ENCODE results near the gene CROCC2.

The CROCC2 gene

DNA sequence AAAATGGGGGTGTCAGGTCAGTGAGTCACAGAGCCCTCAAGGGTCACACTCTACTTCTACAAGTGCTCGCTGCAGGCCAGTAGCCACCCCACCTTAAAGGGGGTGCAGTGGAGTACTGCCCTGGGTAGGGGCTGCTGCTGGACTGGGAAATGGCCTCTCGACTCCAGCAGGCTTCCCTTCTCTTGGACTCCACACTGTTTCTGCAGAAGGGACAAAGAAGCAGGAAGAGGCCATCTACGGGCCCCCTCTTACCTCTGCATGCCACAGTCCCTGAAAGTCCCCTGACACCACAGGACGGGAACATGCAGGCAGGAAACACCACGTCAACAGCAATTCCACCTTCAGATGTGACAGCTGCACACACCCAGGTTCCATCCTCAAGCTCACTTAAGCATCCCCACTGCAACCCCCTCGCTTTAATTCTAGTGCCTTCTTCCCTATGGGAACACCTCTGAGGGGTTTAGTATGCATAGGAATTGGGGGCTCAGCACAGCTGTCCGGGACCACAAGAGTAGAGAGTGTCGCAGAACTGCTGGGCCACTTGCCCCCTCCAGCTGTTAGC, 114.6 kb downstream of the CROCC2 start:
- no peak for DNase-seq

DNA sequence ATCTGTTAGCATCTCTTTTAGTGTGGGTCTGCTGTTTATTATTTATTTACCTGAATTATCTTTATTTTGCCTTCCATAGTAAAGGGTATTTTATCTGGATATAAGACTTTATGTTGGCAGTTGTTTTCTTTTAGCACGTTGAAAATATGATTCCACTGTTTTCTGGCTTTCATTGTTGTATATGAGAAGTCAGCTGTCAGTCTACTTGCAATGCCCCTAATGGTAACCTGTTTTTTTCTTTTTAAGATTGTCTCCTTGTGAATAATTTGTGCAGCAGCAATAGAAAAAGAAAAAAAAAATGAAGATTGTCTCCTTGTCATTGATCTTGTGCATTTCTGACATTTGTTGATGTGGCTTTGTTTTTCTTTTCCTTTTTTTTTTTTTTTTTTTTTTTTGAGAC, 119.5 kb downstream of the CROCC2 start:
- no peak for DNase-seq

DNA sequence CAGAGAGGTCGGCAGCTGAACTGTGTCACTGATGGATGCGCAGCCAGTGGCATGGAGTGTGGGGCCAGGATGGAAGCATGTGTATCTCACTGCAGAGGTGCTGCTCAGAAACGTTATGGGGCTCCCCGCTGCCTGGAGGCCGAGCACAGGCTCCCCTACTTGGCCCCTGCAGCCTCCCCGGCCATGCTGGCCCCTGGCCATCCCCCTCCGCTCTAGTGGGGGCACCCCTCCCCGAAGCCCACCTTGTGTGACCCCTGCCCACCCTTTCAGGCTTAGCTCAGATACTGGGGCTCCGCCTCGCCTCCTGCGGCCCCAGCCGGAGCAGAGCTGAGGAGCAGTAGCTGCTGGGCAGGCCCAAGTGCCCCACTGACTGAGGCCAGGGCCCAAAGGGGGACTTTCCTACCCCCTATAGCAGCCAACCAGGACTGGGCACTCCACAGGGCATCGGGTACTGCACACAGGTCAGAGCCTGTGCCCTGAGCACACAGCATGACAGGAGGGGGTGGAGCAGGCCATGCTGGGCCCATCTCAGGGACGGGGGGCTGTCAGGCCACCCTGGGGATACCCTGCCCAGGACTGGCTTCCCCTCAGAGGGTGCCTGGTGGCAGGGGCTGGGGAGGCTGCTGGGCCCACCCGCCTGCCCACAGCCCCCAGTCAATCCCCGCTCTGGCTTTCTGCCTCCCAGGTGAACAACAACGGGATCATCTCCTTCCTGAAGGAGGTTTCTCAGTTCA, 123.6 kb downstream of the CROCC2 start:
- no peak for DNase-seq

DNA sequence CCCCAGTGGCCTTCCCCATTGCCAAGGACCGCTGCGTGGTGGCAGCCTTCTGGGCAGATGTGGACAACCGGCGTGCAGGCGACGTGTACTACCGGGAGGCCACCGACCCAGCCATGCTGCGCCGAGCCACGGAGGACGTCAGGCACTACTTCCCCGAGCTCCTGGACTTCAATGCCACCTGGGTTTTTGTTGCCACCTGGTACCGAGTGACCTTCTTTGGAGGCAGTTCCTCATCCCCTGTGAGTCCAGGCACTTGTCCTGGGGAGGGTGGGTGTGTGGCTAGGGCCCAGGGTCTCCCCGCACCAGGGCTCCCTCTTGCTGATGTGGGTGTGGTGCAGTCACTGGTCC, 124.2 kb downstream of the CROCC2 start:
- no peak for DNase-seq

DNA sequence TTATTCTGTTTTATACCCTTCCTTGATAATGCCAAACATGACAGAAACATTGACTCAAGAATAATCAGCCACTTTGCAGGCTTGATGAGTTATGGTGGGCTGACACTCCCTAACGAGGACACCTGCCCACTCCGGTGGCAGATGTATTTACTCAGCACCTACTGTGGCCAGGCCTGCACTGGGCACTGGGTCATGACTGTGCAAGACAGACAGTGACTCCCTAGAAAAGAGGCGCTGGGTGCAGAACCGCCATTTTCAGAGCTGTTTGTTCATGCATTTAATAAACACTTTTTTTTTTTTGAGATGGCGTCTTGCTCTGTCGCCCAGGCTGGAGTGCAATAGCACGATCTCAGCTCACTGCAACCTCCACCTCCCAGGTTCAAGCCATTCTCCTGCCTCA, 124.7 kb downstream of the CROCC2 start:
- no peak for DNase-seq

DNA sequence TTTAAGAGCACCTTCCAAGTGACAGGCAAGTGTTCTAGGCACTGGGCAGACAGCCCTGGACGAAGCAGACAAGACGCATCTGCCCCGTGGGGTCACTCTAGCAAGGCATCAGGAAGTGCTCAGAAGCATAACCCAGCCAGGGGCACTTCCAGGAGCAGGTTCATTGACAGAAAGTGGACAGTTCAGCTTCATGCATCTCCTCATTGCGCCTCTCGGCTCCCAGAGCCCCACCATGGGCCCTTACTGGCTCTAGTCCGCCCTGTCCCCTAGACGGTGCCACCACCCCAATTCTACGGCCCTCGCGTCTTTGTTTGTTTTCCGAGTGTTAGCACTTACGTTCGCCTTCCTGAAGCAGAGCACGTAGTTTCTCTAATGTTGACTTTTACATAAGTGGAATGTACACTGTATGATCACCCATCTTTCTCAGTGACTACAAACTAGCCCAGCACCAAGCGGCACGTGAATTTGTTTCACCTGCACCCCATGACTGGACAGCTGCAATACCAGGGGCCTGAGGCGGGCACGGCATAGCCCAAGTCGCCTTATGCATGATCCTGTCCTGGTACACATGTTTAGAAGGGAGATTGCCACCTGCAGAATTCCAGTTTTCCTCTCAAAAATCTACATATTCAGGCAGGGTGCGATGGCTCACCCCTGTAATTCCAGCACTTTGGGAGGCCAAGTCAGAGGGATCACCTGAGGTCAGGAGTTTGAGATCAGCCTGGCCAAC, 125.5 kb downstream of the CROCC2 start:
- no peak for DNase-seq

DNA sequence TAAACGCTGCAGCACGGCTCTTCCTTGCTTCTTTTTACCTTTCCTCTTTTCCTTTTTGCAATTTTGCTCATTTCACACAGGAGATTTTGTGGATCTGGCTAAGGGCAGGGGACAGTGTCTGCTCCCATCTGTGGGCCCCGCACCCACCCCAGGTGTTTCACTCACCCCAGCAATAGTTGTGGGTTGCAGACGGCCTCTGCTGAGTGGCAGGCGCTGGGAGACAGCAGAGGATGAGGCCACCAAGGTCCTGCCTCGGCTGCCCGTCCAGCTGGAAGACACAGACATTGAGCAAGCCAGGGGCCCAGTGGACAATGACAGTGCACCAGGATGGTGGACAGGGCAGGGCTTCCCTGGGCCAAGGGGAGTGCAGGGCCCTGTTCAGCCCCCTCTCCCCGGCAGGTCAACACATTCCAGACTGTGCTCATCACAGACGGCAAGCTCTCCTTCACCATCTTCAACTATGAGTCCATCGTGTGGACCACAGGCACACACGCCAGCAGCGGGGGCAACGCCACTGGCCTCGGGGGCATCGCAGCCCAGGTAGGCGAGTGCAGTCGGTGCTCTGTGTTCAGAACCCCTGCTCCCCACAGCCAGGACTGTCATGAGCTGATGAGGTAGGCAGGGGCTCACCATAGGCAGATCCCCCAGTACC, 127.3 kb downstream of the CROCC2 start:
- no peak for DNase-seq

DNA sequence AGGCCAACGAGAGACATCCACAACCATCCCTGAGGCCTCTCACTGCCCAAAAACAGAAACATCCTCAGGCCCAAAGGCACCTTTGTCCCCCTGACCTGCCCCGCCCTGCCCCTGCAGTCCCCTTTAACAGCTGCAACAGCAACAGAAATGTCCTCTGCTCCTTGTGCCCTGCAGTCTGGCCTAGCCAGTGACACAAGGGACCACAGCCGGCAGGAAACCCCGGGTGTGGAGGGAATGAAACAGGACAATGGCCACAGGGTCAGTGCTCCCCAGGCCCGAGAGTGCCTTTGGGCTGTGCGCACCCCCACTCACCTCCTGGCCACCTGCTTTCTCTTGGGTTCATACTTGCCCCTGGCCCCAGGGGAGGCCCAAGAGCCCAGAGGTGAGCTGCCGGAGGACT, 127.9 kb downstream of the CROCC2 start:
- DNase-seq, result no peak

DNA sequence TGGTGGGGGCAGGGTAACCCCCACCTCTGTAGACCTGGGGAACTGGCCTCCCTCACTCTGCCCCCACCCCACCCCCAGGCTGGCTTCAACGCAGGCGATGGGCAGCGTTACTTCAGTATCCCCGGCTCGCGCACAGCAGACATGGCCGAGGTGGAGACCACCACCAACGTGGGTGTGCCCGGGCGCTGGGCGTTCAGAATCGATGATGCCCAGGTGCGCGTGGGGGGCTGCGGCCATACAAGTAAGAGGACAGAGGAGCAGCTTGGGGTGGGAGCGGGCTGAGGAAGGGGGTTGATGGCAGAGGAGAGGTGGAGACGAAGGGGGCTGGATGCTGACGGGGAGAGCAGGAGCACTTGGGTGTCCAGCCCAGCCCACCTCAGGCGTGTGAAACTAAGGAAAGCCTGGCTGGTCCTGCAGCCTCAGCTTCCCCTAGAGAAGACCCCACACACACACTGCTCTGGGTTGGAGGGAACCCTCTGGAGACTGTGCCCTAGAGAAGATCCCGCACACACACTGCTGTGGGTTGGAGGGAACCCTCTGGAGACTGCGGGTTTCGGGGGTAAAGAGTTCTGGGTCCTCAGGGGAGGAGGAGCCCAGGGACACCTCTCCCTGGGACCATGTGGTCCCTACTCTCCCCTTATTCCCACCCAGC, 128.5 kb downstream of the CROCC2 start:
- no peak for DNase-seq

DNA sequence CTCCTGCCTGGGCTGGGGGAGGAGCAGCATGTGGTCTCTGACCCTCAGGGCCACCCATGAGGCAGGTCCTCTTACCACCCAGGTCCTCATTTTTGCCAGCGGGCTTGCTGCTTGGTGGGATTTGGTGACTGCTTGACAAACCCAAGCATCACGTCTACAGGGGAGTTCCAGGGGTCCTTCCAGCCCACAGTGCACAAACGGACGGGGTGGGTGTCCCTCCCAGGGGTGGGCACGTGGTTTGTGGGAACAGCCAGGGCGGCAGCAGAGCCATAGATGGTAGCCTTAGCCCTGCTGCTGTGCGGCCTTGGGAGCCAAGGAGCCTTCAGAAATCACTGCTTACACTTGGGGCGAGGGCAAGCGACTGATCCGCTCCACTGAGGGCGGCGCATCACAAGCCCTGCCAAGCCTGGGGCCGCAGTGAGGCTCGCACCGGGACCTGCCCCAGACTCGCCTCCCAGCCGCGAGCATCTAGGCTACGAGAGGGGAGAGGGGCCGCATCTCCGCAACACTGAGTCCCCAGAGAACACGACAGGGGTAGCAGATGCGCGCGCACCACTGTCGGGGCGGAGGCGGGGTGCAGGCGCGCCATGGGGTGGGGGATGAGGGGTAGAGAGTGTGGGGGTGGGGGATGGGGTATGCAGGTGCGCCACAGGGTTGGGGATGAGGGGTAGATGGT, 129.1 kb downstream of the CROCC2 start:
- no peak for DNase-seq

DNA sequence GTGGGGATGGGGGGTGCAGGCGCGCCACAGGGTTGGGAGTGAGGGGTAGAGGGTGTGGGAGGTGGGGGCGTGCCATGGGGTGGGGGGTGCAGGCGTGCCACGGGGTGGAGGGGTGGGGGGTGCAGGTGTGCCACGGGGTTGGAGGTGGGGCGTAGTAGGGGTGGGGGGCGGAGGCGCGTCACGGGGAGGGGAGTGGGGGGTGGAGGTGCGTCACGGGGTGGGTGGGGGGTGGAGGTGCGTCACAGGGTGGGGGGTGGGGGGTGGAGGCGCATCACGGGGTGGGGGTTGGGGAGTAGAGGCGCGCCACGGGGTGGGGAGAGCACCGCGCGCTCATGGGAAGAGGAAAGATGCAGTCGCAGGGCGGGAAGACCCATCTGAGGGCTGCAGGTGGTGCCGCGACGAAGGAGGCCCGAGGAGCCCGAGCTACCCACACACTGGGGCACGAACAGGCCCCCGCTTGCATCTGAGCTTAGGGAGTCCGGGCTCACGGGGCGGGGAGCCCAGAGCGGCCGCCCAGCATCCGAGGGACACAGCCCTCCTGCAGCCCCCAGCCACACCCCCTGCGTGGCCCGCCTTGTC, 129.8 kb downstream of the CROCC2 start:
- peak; percentile 33 for DNase-seq

DNA sequence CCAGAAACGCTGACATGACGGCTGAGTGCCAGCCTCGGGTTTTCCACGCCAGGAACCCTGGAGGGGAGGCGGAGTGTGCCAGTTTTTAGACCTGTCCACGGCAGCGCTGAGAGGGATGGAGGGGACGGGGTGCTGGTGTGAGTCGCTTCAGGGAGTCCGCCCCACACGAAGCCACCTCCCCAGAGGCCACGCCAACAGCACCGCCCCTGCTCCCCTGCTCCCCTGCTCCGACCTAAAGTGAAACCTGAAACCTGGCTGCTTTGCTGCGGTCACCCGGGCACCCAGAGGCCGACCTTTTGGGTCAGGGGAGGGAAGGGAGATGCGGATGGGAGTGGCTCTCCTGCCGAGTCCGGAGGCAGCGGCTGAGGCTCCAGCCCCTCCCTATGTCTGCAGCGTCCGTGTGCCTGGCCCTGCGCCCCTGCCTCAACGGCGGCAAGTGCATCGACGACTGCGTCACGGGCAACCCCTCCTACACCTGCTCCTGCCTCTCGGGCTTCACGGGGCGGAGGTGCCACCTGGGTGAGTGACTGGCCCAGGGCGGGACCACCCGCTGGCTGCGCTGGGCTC, 130.3 kb downstream of the CROCC2 start:
- peak; percentile 40 for DNase-seq

DNA sequence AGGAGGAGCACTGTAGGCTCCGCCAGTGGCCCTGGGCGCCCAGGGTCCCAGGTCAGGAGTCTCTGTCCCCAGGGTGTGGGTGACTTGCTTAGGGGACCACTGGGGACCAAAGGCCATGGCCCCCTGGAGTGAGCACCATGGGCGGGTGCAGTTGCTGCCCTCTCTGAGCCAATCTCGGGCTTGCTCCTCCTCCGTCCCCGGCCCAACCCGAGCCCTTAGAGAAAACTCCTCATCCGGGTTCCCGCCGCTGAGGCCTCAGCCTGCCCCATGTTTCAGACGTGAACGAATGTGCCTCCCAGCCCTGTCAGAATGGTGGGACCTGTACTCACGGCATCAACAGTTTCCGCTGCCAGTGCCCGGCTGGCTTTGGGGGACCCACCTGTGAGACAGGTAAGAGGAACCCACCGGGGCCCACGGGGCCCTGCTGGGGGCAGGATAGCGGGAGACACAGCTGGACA, 130.9 kb downstream of the CROCC2 start:
- DNase-seq, result no peak

DNA sequence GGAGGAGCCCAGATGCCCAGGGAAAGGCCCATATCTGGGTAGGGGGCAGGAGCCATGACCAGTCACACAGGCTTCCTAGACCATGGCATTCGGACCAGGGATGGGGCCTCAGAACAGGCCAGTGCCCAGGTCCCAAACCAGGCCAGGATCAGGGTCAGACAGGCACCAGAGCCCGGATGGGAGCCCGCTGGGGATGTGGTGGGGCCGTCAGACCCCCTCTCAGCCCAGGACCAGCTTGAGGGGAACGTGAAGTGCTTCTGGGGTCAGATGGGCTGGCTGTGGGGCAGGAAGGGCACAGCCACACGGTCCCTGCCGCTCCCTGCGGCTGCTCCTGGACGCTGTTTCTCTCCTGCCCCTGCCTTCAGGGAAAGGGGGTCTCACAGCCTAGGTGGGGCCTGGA, 131.4 kb downstream of the CROCC2 start:
- no peak for DNase-seq

DNA sequence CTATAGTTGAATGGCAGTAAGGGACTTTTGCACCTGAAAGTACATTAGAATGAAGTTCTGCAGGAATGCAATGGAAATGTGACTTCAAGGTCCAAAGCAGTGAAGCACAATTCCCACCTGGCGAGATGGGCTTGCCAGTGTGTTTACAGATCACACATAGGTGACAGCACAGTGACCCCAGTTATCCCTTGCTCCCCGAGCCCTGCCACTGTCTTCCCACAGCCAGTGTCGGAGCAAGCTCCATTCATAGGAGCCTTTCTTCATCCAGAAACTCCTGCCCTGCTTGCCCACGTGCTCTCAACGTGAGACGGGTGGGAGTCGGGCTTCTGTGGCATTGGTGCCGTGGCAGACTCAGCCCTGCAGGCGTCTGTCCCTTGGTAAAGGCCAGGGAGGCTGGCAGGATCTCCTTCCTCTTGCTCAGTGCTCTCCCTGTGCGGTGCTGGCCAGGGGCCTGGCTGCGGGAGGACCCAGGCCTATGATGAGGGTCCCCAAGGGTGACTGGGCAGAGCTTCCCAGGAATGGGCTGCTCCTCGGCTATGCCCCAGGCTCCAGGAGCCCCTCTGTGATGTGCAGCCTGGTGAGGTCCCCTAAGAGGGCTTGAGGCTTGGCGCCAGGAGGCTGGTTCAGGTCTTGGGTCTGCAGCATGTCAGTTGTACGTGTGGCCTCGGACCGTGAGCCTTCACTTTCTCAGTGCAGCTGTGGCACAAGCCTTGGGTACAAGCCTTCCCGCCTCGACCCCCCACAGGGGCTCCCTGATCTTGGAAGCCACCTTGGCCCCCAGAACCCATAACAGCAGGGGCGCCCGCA, 132.4 kb downstream of the CROCC2 start:
- DNase-seq, result no peak

DNA sequence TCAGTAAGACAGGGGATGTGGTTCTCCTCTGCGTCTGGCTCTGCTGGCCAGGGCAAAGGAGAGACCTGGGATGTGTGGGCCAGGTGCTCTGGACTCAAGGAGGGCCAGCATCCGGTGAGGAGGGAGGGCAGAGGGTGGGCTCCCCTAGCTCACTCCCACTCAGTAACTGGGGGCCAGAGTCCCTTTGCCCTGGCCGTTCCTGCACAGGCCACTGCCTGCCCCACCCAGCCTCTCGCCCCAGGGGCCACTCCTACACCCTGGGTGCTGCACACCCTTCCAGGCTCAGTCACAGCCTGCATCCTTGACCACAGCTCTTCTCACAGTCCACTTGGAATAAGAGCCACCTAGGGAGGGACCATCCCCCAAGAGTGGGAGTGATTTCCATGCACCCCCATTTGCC, 133.3 kb downstream of the CROCC2 start:
- DNase-seq, result no peak

DNA sequence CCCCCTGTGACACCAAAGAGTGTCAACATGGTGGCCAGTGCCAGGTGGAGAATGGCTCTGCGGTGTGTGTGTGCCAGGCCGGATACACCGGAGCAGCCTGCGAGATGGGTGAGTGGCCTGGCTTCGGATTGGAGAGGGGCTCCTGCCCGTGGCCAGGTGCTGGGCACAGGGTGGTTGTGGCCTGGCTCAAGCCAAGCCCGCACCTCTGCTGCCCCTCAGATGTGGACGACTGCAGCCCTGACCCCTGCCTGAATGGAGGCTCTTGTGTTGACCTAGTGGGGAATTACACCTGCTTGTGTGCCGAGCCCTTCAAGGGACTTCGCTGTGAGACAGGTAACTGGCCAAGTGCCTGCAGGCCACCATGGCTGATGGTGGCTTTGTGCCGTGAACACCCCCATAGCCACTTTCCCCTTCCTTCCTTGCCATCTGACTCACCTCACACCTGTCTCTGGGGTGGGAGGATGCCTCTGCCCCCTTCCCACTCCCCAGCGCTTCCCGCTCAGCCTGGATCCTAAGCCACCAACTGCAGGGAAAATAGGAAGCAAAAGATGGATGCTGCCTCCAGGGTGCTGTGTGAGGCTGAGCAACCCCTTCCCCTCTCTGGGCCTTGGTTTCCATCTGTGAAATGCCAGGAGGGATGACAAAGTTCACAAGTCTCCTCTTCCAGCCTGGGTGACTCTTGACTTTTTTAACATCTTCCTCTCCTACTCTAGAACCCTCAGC, 134.1 kb downstream of the CROCC2 start:
- no peak for DNase-seq

DNA sequence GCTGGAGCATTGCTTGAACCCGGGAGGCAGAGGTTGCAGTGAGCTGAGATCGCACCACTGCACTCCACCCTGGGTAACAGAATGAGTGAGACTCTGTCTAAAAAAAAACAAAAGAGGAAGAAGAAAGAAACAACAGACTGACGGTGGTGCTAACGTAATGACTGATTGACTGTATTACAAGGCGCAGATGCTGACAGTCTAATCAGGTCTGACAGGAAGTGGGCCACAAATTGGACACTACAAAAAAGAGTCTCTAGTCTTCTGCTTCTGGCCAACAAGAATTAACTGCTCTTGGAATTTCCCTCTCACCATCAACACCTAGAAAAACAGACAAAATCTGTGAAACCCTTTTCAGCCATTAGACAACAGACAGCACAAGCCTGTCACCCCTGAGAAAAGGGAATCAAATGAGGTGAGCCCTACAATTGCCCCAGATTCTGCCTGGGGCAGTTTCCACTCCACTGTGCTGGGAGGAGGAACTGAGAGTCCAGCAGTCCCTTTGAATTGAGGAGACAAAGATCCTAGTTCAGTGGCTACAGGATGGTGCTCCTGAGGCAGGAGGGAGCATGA, 135.5 kb downstream of the CROCC2 start:
- DNase-seq, result no peak

Measured in activated naive CD4-positive, alpha-beta T cell treated with anti-CD3 and anti-CD28 coated beads, Interleukin-2, amount 50 U/mL, for 16 hours (primary cell).